GM19438 (cell line): Measurements from ENCODE around the gene ZP1.

ENCODE experiments used
- ATAC-seq: cut with Tn5 transposase; IDR thresholded peaks from one replicate; pipeline ENCODE4 v1.9.1; 2021; ENCODE audit warnings: low read depth; ENCODE audit not compliant: unreplicated experiment

Gene ZP1

GRCh38 chr11:60844045-60844869, 23.1 kb upstream of the ZP1 start:
- no peak for ATAC-seq

GRCh38 chr11:60844870-60845221, 22.5 kb upstream of the ZP1 start:
- no peak for ATAC-seq

- no peak for ATAC-seq
Measured at GRCh38 chr11:60845338-60845737, 22.0 kb upstream of the ZP1 start.

- ATAC-seq, result no peak
Measured at GRCh38 chr11:60847281-60847680, 20.1 kb upstream of the ZP1 start.

GRCh38 chr11:60847896-60848295, 19.4 kb upstream of the ZP1 start:
- no peak for ATAC-seq

GRCh38 chr11:60848714-60849151, 18.6 kb upstream of the ZP1 start:
- no peak for ATAC-seq

- ATAC-seq, result no peak
Measured at GRCh38 chr11:60849641-60850520, 17.5 kb upstream of the ZP1 start.

GRCh38 chr11:60851327-60852104, 15.8 kb upstream of the ZP1 start:
- no peak for ATAC-seq

- ATAC-seq, result no peak
Measured at GRCh38 chr11:60852117-60852981, 15.0 kb upstream of the ZP1 start.

GRCh38 chr11:60852982-60853950, 14.1 kb upstream of the ZP1 start:
- ATAC-seq, result no peak

GRCh38 chr11:60854140-60854846, 13.0 kb upstream of the ZP1 start:
- ATAC-seq, result no peak

- ATAC-seq, result no peak
Measured at GRCh38 chr11:60854847-60855725, 12.3 kb upstream of the ZP1 start.

GRCh38 chr11:60855726-60856633, 11.4 kb upstream of the ZP1 start, which contains the start of gene PTGDR2:
Gene PTGDR2 (minus strand): TSS chr11:60855950. CDS start chr11:60853722, 2,228 bp downstream.
- no peak for ATAC-seq

GRCh38 chr11:60857378-60858232, 9.7 kb upstream of the ZP1 start:
- no peak for ATAC-seq

GRCh38 chr11:60858236-60858635, 9.1 kb upstream of the ZP1 start:
- no peak for ATAC-seq
